ENCODE data around the gene RMC1.
"Not testable (repeated sequence)": the region's sequence is repeated elsewhere in the genome, so short reads cannot be mapped to it uniquely, and the experiment has no call there.

RMC1 gene

GRCh38 chr18:23479829-23480505, 23.3 kb upstream of the RMC1 start:
- Histone ChIP-seq H3K9me3 (no peaks in the 10 kb centered on the region), H3K4me3 (ENCODE audit: low read depth, low read length) (no peak overlapping the region), H3K4me1 (no peaks in the 10 kb centered on the region), H3K27me3 (no peaks in the 10 kb centered on the region), H3K36me3 (peaks cover 10% of the 10 kb centered on the region)
- TF ChIP-seq CTCF (IDR thresholded peaks at IDR 0.05; ENCODE audit: low read depth, low read length), result no peak
- no peak for DNase-seq

GRCh38 chr18:23484561-23485182, 18.6 kb upstream of the RMC1 start:
- no peaks in the 10 kb centered on the region for H3K27me3 ChIP-seq
- no peaks in the 10 kb centered on the region; the same call in 1 of the 2 replicates for H3K36me3 ChIP-seq
- DNase-seq, result no peak
- no peaks in the 10 kb centered on the region for H3K9me3 ChIP-seq
- H3K4me3 ChIP-seq (ENCODE audit: low read depth, low read length), result no peak overlapping the region
- TF ChIP-seq CTCF (IDR thresholded peaks at IDR 0.05; ENCODE audit: low read depth, low read length), result no peak
- no peaks in the 10 kb centered on the region for H3K4me1 ChIP-seq

GRCh38 chr18:23485386-23485785, 17.9 kb upstream of the RMC1 start:
- no peak for DNase-seq
- no peak for TF ChIP-seq CTCF (IDR thresholded peaks at IDR 0.05; ENCODE audit: low read depth, low read length)
- H3K27me3 ChIP-seq, result no peaks in the 10 kb centered on the region
- H3K4me3 ChIP-seq (ENCODE audit: low read depth, low read length), result no peak overlapping the region
- H3K36me3 ChIP-seq, result no peaks in the 10 kb centered on the region
- no peaks in the 10 kb centered on the region for H3K9me3 ChIP-seq
- no peaks in the 10 kb centered on the region for H3K4me1 ChIP-seq

- Histone ChIP-seq H3K4me1 (no peaks in the 10 kb centered on the region), H3K36me3 (no peaks in the 10 kb centered on the region), H3K4me3 (ENCODE audit: low read depth, low read length) (no peak overlapping the region), H3K27me3 (no peaks in the 10 kb centered on the region), H3K9me3 (no peaks in the 10 kb centered on the region)
- DNase-seq, result no peak
- no peak for TF ChIP-seq CTCF (IDR thresholded peaks at IDR 0.05; ENCODE audit: low read depth, low read length)
Measured at GRCh38 chr18:23487738-23488570, 15.4 kb upstream of the RMC1 start.

GRCh38 chr18:23489586-23489985, 13.7 kb upstream of the RMC1 start:
- H3K27me3 ChIP-seq; DNase-seq; H3K4me1 ChIP-seq; H3K9me3 ChIP-seq; H3K4me3 ChIP-seq (ENCODE audit: low read depth, low read length); H3K36me3 ChIP-seq: not testable (repeated sequence)

GRCh38 chr18:23493654-23494053, 9.7 kb upstream of the RMC1 start:
- TF ChIP-seq CTCF (IDR thresholded peaks at IDR 0.05; ENCODE audit: low read depth, low read length), result no peak
- no peak for DNase-seq

More at GRCh38 chr18:23493654-23494053, 9.7 kb upstream of the RMC1 start:
- Histone ChIP-seq H3K9me3 (no peaks in the 10 kb centered on the region), H3K27me3 (no peaks in the 10 kb centered on the region), H3K4me1 (no peaks in the 10 kb centered on the region), H3K4me3 (ENCODE audit: low read depth, low read length) (no peak overlapping the region), H3K36me3 (no peaks in the 10 kb centered on the region)

Measured in BE2C (cell line).